Activated CD4-positive, alpha-beta T cell treated with anti-CD3 and anti-CD28 coated beads, Interleukin-2, Interleukin-6, amounts not matched to agents 100 ng/mL and 50 ng/mL, durations not matched to agents 16 hours and 8 hours (primary cell): Measurements from ENCODE around the gene CAND2.

Experiments
- DNase-seq: peaks from one replicate; pipeline ENCODE4 v3.0.0-alpha.2; 2020

The CAND2 gene

DNA sequence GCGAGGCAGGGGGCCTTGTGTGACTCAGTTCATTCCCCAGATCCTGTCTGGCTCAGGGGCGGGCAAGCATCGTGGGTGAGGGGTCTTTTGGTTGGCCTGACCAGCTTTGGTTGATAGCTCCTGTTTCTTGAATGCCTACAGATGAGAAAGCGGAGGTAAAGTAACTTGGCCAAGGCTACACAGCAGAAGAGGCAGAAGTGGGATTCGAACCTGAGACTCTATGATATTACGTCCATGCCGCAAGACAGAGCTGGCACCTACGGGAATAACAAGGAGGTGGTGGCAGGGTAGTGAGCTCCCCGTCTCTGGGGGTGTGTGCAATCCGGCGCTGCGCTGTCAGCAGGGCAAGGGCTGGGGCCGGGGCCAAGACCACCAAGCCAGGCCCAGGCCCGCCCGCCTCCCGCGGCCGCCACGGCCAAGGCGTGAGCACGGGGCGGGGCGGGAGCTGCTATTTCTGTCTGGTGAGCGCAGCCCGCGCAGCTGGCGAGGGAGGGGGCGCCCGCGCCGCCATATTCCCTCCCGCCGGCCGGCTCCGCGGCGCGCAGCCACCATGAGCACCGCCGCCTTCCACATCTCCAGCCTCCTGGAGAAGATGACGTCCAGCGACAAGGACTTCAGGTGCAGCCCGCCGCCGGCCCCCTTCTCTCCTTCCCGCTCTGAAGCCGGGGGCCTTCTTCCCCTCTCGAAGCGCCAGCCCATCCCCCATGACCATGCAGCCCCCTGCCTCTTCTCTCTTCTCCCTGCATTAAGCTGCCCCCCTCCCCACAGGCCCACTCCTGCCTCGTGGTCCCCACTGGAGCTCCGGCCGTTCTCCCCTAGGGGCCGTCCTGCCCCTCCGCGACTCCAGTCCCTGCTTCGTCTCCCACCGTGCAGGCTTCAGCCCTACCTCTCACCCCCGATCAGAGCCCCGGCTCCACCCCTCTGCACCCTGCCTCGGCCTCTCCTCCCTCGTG is at the start of gene CAND2:
TSS of gene CAND2 (plus strand) at position 510 of the 953 bp plus-strand sequence. CDS start at position 551, 41 bp downstream.
- peak; percentile 12 for DNase-seq

DNA sequence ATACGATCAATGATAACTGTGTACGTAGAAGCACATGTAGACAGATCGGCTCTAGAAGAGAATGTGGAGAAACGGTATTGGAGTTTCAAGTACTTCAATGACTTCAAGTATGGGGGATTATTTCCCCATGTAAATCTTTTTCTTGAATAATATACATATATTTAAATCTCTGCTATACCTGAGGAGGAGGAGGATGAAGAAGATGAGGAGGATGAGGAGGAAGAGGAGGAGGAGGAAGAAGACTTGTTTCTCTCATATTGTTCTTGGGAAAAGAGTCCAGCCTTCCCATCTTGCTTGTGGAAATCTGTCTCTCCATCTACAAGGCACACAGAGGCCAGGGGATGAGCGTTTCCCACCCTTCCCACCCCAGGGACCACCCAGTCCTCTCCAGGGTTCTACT is 48.0 kb upstream of the CAND2 start:
- DNase-seq: no peak

DNA sequence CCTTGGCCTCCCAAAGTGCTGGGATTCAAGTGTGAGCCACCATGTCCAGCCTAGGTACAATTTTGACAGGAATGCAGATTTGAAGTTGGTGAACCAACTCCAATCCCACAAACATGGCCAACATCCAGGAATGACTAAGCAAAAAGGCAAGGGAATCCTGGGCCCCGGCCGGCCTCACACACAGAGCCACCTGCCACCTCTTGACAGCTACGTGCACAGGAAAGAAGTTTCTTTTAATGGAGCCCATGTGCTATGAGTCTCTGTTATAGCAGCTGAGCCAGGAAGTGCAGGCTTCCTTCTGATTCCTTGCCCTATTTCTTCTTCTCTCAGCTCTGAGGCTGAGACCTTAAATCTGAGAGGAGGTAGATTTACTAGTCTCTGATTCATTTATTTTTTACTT is 46.3 kb upstream of the CAND2 start:
- no peak for DNase-seq

DNA sequence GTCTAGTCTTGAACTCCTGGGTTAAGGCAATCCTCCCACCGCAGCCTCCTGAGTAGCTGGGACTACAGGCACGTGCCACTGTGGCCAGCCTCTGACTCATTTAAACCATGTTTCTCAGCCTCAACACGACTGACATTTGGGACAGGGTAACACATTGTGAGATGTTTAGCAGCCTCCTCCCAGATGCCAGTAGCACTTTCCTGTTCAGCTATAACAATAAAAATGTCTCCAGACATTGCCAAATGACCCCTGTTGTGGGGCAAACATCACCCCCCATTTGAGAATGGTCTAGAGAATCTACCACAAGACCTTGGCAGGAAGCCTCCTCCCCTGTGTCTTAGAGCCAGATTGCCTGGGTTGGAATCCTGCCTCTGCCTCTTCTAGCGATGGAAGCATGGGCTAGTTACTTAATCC is 45.8 kb upstream of the CAND2 start:
- peak; percentile 65 for DNase-seq

DNA sequence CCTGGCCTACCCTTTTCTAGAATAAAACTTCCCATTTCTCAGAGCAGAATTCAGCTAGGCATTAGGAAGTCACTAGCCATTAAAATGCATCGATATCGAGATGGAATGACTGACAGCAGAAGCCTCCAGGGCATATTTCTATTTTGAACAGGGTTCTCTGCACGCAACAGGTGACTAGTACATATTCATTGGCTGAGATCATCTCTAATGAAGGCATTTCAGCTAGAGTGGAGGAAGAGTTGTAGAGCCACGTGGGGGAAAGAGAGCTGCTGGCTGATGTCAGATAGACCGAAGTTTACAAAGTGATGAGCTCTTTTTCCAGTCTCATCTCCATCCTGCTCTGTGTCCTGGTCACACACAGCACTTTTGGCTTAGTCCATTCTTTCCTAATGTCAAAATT is 44.9 kb upstream of the CAND2 start:
- no peak for DNase-seq

DNA sequence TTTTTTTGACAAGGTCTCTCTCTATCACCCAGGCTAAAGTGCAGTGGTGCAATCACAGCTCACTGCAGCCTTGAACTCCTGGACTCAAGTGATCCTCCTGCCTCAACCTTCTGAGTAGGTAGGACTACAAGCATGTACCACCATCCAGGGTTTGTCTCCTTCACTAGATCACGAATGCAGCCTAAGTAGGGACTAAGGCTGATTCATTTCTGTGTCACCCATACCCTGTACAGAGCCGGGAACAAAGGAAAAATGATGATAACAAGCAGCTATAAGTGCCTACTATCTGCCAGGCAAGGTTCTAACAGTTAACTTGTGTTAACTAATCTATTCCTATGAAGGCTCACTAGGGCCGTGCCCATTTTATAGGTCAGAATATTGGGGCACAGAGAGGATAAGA is 44.4 kb upstream of the CAND2 start:
- DNase-seq: no peak

DNA sequence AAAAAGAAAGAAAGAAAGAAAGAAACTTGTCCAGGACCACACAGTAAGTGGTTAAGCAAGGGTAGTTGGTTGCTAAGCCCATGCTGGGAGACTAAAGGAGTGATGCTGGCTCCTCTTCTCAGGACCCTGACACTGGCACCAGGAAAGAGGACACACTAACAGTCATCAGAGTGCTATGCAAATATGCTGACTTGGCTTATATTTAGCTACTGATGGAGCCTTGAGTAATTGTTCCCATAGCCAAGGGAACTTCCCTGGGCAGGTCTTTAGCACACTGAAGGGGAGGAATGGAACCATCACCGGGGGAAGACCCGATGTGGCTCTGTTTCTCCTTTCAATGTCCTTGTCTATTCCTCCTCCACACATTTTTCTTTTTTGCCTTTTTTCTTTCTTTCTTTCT is 43.7 kb upstream of the CAND2 start:
- DNase-seq: no peak

DNA sequence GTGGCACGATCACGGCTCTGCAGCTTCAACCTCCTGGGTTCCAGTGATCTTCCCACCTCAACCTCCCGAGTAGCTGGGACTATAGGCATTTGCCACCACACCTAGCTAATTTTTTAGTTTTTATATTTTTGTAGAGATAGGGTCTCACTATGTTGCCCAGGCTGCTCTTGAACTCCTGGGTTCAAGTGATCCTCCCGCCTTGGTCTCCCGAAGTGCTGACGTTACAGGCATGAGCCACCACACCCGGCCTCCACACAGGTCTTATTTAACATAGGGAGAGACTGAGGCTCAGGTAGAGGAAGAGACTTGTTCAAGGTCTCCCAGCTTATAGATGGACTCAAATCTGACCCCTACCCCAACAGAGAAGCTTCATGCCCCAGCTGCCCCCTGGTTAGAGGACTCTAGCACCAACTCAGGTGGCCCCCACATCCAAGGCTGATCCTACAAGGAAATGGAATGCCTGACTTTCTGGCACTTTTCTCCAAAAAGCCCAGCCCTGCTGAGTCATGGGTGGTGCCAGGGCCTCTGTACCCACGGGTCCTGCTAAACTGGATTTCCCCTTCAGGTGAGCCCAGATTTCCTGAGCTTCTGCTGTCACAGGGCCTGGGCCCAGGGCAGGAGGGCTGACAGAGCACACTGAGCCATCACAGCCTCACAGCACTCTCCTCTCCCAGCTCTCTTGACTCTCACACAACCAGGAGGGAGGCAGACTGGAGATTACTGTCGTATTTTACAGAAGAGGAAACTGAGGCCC is 43.0 kb upstream of the CAND2 start:
- no peak for DNase-seq

DNA sequence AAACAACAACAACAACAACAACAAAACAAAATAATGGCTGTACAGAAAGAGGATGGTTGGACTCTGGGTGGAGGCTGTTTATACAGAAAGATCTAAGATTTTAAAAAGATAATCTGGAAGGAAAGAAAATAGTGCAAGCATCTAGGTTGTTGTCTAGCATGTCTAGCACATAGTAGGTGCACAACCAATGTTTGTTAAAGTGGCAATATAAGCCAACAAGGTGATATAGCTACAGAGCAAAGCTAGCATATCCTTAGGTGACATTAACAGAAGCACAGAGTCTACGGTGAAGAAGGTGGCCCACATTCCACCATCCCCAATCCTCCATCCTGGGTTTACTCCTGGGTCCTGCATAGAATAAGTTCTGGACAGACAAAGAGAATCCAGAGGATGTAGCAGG is 42.2 kb upstream of the CAND2 start:
- DNase-seq: no peak

DNA sequence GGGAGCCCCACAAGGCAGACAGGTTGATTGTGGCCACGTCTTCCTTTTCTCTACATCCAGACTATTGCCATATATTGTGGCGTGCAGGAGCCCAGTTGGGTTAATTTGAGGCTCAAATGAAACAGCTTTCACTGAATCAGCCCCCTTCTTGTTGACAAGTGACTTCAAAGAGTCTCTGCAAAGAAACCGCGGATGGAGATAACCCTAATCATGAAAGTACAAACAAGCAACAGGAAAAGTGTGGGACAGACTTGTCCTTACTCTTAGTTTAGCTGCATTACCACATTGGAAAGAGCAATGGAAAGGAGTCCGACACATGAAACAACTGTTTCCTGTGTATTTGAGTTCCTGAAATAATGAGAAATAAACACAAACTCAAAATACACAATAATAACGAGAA is 40.7 kb upstream of the CAND2 start:
- no peak for DNase-seq

DNA sequence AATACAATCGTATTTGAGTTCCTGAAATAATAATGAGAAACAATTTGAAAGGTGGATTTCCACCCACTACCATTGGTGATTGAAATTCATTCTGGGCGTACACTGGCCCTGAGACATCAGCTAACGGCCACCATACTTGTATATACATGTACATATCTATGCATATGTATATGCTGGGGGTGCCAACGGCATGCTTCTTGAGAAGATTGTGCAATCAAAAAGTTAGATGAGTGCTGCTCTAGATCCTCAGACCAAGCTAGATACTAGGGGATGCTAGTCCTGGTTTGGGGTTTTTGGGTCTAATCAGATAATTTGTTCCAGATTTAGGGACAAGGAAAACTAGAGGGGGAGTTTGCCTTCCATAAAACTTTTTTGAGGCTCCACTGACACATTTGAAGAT is 40.3 kb upstream of the CAND2 start:
- no peak for DNase-seq

DNA sequence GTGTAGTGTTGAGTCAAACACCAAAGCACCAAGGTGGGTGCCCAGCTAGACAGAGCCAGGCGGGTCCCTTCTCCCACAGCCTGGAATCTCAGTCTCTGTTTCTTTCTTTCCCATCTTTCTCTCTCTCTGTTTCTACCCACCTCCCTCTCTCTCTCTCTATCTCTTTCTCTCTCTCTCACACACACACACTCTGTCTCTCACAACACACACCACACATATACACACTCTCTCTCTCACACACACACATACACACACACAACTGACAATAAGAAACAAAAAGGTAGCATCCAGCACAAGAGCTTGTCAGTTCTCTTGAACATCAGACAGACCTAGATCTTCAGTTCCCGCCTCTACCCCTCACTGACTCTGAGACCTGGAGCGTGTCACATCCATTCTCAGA is 39.8 kb upstream of the CAND2 start:
- DNase-seq: no peak

DNA sequence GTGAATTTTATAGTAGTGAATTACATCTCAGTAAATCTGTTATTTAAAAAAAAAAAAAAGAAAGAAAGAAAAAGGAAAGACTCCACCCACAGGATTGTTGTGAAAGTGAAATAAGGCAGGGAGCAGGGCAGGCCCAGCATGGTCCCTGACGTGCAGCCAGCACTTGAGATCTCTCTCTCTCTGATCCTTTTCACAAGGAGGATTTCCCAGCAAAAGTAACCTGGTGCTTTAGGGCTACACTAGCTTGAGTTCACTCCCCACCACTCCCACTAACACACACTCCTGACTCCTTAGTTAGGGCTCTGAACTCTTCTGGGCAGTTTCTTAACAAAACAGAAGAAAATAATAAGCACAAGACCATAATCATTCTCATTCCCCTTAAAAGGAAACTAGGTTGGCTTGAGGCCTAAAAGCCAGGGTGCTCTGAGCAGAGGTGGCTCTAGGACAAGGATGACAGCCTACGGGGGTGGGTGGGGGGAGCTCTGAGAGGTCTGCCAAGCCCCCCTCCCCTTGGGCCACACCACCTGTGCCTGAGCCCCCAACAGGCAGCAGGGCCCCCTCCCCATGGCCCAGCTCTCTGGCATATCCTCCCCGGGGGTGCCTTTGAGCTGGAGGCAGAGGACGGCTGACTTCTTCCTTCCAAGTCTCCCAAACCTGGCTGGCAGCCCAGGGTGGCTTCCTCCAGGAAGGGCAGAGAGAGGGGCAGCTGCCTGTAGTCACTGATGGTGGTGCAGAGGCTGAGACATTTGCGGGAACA is 38.3 kb upstream of the CAND2 start:
- DNase-seq: no peak

DNA sequence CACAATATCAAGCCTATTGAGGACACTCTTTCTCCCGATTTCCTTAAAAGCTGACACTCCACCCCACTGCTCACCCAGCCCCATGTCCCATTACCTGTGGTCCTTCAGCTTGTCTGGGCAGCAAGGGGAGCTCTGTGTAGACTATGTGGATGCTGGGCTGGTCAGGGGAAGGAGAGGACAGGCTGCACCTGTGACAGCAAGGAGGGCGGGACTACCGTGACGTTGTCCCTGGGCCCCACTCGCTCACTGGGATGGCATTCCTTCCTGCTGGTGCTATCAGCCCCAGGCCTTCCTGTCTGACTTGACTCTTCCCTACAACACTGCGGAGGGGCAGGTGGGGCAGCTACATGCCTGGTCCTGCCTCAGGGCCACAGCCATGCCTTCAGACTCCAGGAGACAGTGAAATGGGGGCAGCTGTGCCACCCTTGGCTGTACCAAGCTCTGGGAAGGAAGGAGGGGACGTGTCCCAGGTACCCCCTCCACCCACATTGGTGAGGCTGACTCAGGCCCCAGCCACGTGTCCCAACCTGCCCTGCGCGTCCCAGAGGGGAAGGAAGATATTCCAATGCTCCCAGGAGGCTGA is 37.3 kb upstream of the CAND2 start, which contains the start of gene TMEM40:
TSS of gene TMEM40 (minus strand) at position 163 of the 583 bp plus-strand sequence. CDS start 9,427 bp downstream, outside the sequence.
- DNase-seq: no peak

DNA sequence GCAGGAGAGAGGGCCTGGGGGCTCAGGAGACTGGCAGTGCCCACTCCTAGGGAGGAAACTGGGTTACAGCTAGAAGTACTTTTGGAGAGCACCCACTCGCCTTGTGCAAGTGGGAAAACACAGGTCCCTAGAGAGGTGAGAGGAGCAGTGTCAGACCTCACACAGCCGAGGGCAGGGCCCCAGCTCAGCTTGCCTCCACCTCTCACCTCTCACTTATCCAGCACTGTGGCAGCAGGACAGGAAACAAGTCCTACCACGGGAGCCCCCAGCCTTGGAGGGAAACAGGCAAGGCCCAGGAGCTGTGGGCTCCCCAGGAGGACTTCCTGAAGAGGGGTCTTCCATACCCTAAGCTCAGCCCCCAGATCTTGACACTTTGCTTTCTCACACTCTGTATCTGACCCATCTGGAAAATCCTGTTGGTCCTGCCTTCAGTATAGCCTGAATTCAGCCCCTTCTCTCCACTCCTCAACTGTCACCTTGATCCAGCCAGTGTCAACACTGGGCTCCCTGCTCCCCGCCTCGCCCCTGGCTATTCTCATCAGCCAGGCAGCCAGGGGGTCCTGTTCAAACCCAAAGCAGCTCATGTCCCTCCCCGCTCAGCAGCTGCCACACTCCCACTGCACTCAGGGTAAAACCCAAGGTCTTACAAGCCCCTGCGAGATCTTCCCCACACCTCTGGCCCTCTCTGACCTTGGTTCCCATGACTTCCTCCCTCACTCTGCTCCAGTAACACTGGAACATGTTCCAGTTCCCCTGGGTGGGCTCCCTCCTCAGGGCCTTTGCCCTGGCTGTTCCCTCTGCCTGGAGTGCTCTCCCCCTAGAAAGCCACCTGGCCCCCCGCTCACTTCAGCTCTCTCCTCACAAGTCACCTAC is 36.6 kb upstream of the CAND2 start:
- no peak for DNase-seq

DNA sequence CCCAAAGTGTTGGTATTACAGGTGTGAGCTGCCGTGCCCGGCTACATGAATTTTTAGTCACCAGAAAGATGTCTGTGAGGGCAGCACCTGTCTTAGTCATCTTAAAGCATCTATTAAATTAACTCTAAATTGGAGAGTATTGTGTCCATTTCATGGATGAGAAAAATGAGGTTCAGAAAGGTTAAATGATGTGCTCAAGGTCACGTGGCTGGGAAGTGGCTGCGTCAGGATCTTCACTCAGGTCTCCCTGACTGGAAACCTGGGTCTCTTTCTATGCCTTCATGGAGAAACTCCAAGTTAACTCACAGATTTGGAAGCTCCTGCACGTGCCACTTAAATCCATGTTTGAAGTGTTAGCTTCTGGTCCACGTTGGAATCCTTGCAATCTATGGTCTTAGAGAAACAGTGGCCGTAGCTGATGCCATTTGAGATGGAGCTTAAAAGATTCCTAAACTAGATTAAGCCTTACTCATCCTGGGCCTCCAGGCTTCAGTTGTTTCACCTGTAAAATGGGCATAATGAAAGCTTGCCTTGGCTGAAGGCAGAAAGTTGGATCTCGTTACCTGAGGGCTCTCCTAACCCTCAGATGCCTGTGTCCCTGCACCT is 32.2 kb upstream of the CAND2 start:
- DNase-seq: no peak

DNA sequence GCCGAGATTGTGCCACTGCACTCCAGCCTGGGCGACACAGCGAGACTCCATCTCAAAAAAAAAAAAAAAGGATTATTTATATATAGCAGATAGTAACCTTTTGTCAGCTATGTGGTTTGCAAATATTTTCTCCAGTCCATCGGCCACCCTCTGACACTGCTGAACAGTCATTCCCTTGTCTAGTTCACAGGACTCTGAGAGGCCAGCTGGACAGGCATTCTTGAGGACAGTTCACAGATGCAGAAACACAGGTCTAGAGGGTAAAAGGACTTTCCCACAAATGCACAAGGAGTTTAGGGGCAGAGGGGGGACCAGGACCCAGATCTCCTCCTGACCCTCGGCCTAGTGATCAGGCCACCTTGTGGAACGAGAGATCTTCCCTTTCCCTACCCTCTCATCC is 29.9 kb upstream of the CAND2 start:
- DNase-seq: no peak

DNA sequence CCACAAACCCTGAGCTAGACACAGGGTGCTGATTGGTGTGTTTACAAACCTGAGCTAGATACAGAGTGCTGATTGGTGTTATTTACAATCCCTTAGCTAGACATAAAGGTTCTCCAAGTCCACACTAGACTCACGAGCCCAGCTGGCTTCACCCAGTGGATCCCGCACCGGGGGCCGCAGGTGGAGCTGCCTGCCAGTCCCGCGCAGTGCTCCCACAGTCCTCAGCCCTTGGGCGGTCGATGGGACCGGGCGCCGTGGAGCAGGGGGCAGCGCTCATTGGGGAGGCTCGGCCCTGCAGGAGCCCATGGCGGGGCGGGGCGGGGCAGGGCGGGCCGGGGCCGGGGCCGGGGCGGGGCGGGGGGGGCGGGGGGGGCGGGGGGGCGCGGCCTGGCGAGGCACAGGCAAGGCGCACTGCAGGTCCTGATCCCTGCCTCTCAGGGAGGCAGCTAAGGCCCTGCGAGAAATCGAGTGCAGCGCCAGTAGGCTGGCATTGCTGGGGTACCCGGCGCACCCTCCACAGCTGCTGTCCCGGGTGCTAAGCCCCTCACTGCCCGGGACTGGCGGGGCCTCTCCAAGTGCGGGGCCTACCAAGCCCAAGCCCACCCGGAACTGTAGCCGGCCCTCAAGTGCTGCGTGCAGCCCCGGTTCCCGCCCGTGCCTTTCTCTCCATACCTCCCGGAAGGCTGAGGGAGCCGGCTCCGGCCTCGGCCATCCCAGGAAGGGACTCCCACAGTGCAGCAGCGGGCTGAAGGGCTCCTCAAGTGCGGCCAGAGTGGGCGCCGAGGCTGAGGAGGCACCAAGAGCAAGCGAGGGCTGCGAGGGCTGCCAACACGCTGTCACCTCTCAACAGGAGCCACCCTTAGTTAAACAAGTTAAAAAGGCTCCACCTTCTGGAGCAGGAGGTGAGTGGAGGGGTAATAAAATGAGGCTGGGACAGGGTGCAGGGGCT is 27.6 kb upstream of the CAND2 start:
- no peak for DNase-seq

DNA sequence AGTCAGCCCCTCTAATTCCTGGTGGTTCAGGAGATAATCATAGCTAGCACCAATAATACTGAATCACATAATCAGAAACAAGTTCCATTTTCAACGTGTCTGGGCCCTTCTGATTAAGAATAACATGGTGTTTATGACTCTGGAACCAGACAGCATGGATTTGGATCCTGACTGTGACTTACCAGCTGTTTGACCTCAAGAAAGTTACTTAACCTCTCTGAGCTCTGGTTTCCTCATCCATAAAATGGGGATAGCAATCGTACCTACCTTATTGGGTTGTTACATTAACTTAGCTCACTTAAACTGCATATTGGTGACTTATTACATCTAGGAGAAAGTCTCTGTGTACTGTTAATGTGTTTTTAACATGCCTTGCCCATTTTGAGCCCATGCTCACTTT is 26.7 kb upstream of the CAND2 start:
- DNase-seq: no peak

DNA sequence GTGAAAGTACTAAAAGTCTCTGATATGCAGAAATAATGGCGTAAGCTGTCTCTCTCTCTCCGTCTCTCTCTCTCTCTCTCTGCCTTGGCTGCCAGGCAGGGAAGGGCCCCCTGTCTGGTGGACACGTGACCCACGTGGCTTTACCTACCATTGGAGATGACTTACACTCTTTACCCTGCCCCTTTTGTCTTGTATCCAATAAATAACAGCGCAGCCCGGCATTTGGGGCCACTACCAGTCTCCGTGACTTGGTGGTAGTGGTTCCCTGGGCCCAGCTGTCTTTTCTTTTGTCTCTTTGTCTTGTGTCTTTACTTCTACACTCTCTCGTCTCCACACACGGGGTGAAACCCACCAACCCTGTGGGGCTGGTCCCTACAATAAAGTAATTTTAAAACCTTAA is 25.2 kb upstream of the CAND2 start:
- DNase-seq: no peak
